OCI-LY1 (cell line): ENCODE results near the gene PRSS38.

ENCODE experiments used
- CTCF ChIP-seq: fragments of 200-600 bp; sonication (generic), shearing (Covaris generic); IDR thresholded peaks from 2 replicates; pipeline ENCODE4 v1.5.1; 2017; ENCODE audit warnings: mild to moderate bottlenecking, antibody characterized with exemption, low read length, moderate library complexity, mixed read lengths
- EZH2 ChIP-seq: fragments of 200-600 bp; sonication (generic), shearing (Covaris generic); IDR thresholded peaks from 2 replicates; pipeline ENCODE4 v1.8.0; 2017; ENCODE audit warnings: borderline replicate concordance, mixed run types, mild to moderate bottlenecking, antibody characterized with exemption, low read length, moderate library complexity, mixed read lengths

DNA sequence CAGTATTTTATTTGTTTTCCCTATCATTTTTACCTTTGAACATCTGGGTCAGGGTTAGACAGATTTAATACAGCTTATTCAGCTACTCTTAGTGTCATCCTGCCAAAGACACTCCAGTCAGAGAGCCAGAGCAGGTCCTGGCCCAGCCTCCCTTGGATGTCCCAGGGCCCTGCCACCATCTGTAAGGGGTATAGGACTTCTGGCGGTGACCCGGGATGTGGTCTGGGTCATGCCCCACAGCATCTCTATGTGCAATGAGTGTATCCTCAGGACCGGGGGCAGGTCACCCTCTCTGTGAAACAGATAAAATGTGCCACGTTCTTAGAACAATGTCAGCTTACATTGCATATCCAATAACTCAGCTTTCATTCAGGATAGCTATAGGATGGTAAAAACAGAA lies 37.8 kb upstream of the PRSS38 start:
- TF ChIP-seq CTCF, result no peak
- TF ChIP-seq EZH2, result no peak
